ENCODE data around the gene SLC17A1.

The SLC17A1 gene

GRCh38 chr6:25748049-25748448, 83.8 kb downstream of the SLC17A1 start:
- TF ChIP-seq JUND (IDR thresholded peaks at IDR 0.05; ENCODE audit: low read depth): no peak
- in situ Hi-C loops (cut with HindIII; ENCODE audit: low pct_unique_long_range_greater_than_20kb, low sequenced_read_pairs): no loop called here
- DNase-seq (ENCODE audit: low read depth in 1 of 2, low spot score in 1 of 2): no peak

GRCh38 chr6:25747477-25747876, 84.4 kb downstream of the SLC17A1 start:
- TF ChIP-seq JUND (IDR thresholded peaks at IDR 0.05; ENCODE audit: low read depth): no peak
- in situ Hi-C loops (cut with HindIII; ENCODE audit: low pct_unique_long_range_greater_than_20kb, low sequenced_read_pairs): no loop called here
- DNase-seq (ENCODE audit: low read depth in 1 of 2, low spot score in 1 of 2): no peak

- no peak for DNase-seq (ENCODE audit: low read depth in 1 of 2, low spot score in 1 of 2)
- TF ChIP-seq JUND (IDR thresholded peaks at IDR 0.05; ENCODE audit: low read depth): no peak
- in situ Hi-C loops (cut with HindIII; ENCODE audit: low pct_unique_long_range_greater_than_20kb, low sequenced_read_pairs): no loop called here
Measured at GRCh38 chr6:25746968-25747367, 84.9 kb downstream of the SLC17A1 start.

GRCh38 chr6:25745836-25746235, 86.0 kb downstream of the SLC17A1 start:
- in situ Hi-C loops (cut with HindIII; ENCODE audit: low pct_unique_long_range_greater_than_20kb, low sequenced_read_pairs): no loop called here
- DNase-seq (ENCODE audit: low read depth in 1 of 2, low spot score in 1 of 2): no peak
- TF ChIP-seq JUND (IDR thresholded peaks at IDR 0.05; ENCODE audit: low read depth): no peak

- TF ChIP-seq JUND (IDR thresholded peaks at IDR 0.05; ENCODE audit: low read depth): no peak
- DNase-seq (ENCODE audit: low read depth in 1 of 2, low spot score in 1 of 2): no peak
- in situ Hi-C loops (cut with HindIII; ENCODE audit: low pct_unique_long_range_greater_than_20kb, low sequenced_read_pairs): no loop called here
Measured at GRCh38 chr6:25743868-25744267, 88.0 kb downstream of the SLC17A1 start.

- DNase-seq (ENCODE audit: low read depth in 1 of 2, low spot score in 1 of 2): no peak
- TF ChIP-seq JUND (IDR thresholded peaks at IDR 0.05; ENCODE audit: low read depth): no peak
- in situ Hi-C loops (cut with HindIII; ENCODE audit: low pct_unique_long_range_greater_than_20kb, low sequenced_read_pairs): no loop called here
Measured at GRCh38 chr6:25735261-25735660, 96.6 kb downstream of the SLC17A1 start.
